Measurements from ENCODE around the gene SERPINA12.

- TF ChIP-seq POLR2A (IDR thresholded peaks at IDR 0.05) (no peak), CTCF (IDR thresholded peaks at IDR 0.05) (no peak)
Measured at GRCh38 chr14:94464290-94464689, 45.0 kb downstream of the SERPINA12 start.
